ENCODE data around the gene POC1A.

The POC1A gene

GRCh38 chr3:52063026-52063723 lies 91.0 kb downstream of the POC1A start:
- no peak for DNase-seq (ENCODE audit: low read depth)

DNA sequence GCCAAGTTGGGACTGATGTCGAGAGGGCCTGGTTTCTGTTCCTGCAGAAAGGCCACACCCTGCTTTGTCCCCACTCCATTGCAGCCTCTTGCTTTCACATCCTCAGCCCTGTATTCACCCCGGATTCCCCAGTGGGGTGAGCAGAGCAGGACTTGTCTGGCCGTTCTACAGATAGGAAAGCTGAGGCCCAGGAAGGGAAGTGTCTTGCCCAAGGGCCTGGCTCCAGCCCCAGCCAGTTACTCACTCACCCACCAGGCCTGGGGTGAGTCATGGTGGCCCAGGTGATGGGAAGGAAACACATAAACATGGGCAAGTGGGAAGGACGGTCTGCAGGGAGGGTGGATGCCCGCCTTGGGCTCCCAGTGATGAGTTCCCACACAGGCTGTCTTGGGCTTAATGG lies 91.7 kb downstream of the POC1A start:
- DNase-seq (ENCODE audit: low read depth): no peak

- DNase-seq (ENCODE audit: low read depth): no peak
These were observed 92.9 kb downstream of the POC1A start for GRCh38 chr3:52061121-52061910.

GRCh38 chr3:52059781-52060180 lies 94.4 kb downstream of the POC1A start:
- no peak for DNase-seq (ENCODE audit: low read depth)

DNA sequence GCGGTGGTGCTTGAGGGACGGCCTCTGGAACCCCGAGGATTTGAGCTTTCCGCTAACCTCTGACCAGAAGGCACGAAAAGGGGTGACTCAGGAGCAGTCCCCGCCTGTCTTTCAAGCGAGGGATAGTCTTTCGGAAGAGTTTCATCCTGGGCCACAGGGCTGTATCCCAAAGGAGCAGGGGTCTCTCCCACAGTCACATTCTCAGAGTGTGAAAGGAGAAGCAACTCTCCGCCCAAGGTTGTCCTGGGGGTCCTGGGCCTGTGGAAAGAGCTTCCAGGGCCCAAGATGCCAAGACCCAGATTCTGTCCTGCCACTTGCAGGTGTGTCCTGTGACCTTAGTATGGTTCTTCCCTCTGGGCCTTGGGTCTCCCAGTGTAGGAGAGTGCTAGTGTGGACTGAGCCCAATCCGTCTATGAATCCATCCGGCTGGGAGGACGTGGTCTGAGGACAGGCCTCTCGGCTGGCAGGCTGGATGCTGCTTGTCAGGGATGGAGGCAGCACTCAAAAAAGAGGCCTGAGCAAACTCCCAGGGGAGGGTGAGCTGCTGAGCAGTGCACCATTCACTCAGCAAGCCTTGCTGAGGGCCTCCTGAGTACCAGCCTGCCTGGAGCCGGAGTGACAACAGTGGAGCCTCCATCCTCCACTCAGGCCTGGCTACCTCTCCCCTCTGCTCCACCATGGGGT lies 96.3 kb downstream of the POC1A start:
- DNase-seq (ENCODE audit: low read depth): no peak

- DNase-seq (ENCODE audit: low read depth): peak; percentile 99
These were observed 97.0 kb downstream of the POC1A start for GRCh38 chr3:52056968-52057811.

DNA sequence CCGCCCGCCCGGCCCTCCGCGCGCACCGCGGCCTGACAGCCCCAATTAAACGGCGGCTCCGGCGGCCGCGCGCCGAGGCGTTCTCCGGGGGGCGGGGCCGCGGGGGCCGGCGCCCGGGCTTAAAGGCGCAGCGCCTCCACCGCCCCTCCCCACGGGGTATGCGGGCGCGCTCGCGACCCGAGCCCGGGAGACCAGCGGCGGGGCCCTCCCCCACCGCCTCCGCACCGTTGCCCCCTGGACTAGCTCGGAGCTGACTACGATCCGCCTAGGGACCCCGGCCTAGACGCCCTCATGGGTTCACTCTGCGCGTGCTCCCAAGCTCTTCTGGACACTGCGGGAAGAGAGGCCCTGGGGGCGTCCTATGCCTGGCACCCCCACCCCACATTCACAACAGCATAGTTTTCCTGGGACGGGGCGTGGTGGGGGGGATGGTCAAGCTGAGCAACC lies 97.7 kb downstream of the POC1A start, which contains the start of gene DUSP7:
DUSP7 (minus strand) TSS at position 51 of the 447 bp plus-strand sequence. CDS start 205 bp downstream, outside the sequence.
- DNase-seq (ENCODE audit: low read depth): peak; percentile 60

GRCh38 chr3:52055537-52056351 lies 98.5 kb downstream of the POC1A start:
- peak; percentile 29 for DNase-seq (ENCODE audit: low read depth)

GRCh38 chr3:52054661-52055511 lies 99.3 kb downstream of the POC1A start:
- DNase-seq (ENCODE audit: low read depth): no peak

GRCh38 chr3:52053307-52054304 lies 100.6 kb downstream of the POC1A start:
- DNase-seq (ENCODE audit: low read depth): peak; percentile 27

DNA sequence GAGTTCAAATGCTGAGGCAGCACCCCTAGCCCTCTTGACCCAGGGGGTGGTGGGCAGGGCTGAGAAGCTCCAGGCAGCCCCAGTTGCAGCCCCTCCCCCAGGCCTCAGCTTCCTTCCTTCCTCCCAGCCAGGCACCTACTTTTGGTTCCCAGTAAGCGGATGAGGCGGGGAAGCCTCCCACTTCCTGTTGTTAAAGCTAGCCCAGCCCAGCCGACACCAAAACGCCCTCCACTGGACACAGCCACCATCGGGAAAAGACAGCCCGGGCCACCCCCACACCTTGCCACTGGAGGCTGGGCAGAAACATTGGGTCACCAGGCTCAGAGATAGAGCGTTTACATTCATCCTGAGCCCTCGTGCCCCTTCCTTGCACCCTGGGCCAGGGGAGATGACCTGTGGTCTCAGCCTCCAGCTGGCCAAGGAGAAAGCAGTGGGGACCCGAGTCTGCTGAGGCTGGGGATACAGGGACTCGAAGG lies 101.4 kb downstream of the POC1A start:
- DNase-seq (ENCODE audit: low read depth): peak; percentile 11

DNA sequence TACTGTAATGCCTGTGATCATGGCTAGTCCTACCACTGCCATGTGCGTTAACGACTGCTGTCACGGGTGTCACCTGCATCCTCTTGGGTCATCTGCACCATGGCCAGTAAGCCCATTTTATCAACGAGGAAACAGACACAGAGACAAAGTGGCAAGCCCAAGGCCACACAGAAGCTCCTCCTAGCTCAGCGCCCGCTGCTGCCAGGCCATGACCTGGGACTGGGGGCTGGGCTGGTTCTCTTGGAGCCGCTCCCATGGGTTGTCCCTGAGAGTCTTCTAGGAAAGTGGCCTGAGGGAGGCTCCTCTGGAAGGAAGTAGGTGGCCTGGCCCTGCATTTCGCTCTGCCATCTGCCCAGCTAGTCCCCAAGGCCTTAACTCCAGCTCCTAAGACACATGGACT lies 102.8 kb downstream of the POC1A start:
- DNase-seq (ENCODE audit: low read depth): no peak

DNA sequence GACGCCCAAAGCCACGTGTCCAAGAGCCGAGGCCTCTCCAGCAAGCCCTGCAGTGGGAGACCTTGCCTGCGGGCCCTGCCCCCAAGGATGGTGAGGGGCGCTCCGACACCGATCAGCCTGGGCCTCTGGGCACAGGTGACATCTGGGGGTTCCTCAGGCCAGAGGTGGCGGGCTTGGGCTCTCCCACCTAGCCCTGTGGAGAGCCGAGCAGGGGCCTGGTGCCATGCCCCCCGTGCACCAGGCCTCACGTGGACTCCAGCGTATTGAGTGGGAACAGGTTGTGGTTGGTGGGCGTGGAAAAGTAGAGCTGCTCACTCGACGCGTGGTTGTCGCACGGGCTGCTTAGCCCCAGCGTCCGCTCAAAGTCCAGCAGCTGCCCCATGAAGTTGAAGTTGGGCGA lies 103.7 kb downstream of the POC1A start:
- DNase-seq (ENCODE audit: low read depth): no peak

DNA sequence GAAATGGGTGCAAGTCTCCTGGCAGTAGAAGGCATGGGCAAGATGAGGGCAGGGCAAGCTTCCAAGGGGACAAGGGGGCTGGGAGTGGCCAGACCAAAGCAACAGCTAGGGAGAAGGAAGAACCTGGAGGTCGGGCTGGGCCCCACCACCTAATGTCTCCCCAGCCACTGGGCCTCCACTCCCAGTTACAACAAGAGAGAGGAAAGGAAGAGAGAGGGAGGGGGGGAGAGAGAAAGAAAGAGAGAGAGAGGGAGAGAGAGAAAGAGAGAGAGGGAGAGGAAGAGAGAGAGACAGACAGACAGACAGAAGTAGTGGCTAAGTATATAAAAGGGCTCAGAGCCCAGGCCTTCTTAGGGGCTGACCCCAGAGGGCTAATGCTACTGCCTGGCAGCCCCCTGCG lies 104.7 kb downstream of the POC1A start:
- DNase-seq (ENCODE audit: low read depth): no peak

DNA sequence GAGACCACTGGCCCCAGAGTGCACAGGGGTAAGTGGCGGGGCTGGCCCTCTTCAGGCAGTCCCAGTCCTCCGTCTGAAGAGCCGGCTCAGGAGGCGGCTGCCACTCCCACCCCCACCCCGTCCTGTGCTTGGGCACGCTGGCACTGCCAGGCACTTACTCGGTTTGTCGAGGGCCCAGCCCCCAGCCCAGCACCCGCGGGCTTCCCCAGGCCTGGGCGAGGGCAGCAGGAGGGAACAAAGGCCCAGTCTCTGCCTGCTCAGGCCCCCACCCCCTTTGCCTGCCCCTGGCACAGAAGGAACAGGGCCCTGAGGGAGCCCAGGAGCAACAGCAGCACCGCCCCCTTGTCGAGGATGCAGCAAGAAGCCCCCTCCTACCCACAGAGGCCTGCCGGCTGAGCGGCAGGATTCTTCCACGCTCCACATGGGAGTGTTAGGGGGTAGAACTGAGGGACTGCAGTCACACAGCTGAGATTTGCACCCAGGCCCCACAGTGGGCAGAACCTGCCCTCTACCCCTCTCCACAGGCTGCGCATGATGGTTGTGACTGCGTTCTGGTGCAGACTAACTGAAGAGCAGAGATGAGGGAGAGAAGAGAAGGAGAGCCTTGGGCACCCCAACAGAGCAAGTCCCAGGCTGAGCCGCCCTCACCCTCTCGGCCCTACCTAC lies 106.8 kb downstream of the POC1A start:
- no peak for DNase-seq (ENCODE audit: low read depth)

DNA sequence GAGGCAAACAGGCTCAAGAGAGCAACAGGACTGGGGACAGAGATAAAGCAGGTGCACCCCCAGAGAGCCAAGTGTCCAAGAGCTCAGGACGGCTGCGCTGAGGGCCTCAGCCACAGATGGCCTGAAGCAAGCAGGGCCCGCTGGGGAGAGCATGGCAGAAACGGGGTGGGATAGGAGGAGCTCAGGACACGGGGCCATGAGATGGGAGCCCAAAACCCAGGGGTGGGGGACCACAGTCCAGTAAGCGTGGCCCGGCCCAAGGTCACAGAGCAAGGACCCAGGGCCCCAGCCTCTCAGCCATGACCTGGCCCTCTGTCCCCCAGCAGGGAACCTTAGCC lies 107.4 kb downstream of the POC1A start:
- no peak for DNase-seq (ENCODE audit: low read depth)

DNA sequence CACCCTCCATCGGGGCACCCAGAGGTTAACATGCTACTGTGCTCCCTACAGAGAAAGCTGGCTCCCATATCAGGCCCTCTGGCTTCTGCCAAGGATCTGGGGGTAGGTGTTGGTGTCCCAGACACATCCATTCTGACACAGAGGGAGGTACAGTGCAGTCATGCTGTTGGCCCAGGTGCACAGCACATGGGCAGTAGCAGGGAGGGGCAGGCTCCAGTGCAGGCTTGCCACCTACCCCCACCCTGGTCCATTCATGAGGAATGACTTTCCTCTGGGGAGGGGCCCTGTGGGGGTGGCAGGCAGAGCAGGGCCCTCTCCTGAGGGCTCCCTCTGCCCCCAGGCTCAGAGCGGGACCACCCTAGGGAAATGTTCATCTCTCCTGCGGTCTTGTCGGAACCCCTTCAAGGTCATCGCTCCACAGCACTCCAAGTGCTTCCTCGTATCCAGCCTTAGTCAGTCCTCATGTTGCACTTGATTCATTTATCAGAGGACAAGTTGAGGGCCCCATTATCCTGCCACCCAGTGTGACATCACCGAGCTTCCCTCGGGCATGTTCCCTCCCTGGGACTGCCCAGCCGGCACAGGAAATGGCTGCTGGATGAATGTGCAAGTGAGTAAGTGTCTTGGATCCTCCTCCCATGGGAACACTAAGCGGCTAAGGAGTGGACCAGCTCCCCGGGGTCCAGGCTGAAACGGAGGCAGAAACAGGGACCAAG lies 107.9 kb downstream of the POC1A start:
- DNase-seq (ENCODE audit: low read depth): no peak

Measured in stimulated activated CD8-positive, alpha-beta memory T cell treated with anti-CD3 and anti-CD28 coated beads, Interleukin-12 subunit alpha, Interleukin-12 subunit beta, amount 100 ng/mL, for 4 hours (primary cell).